GM12873 (cell line): ENCODE measurements around the gene RPRD1B.

ENCODE experiments used
- CTCF ChIP-seq: IDR thresholded peaks from 2 replicates; pipeline ENCODE4 v1.5.1; 2012; ENCODE audit warnings: low read depth, mild to moderate bottlenecking, moderate library complexity, low read length, control low read depth; ENCODE audit not compliant: insufficient read depth; ENCODE audit errors: missing control alignments

RPRD1B gene

GRCh38 chr20:38104285-38104684 is 70.7 kb downstream of the RPRD1B start:
- TF ChIP-seq CTCF = no peak

GRCh38 chr20:38106461-38106860 is 72.9 kb downstream of the RPRD1B start:
- TF ChIP-seq CTCF = no peak

GRCh38 chr20:38108438-38108985 is 75.0 kb downstream of the RPRD1B start:
- no peak for TF ChIP-seq CTCF

- no peak for TF ChIP-seq CTCF
Measured at GRCh38 chr20:38108986-38109541, 75.5 kb downstream of the RPRD1B start.

- no peak for TF ChIP-seq CTCF
Measured at GRCh38 chr20:38109591-38110524, 76.3 kb downstream of the RPRD1B start.

- no peak for TF ChIP-seq CTCF
Measured at GRCh38 chr20:38110525-38111178, 77.1 kb downstream of the RPRD1B start.
